Common myeloid progenitor, CD34-positive (primary cell): Measurements from ENCODE around the gene IL36RN.
A peak's percentile ranks its signal among the peaks of the same experiment; 100 is the strongest.

ENCODE experiments used
- CTCF ChIA-PET: fragments of 350-600 bp; sonication (Branson Sonifier 250); formaldehyde crosslinking; loops from one replicate; lab custom pipeline; 2021; ENCODE audit warnings: antibody characterized with exemption; lab: Charles Lee
- POLR2A ChIA-PET: fragments of 350-600 bp; sonication (Branson Sonifier 250); formaldehyde crosslinking; loops from one replicate; lab custom pipeline; 2021; ENCODE audit warnings: antibody characterized with exemption; lab: Charles Lee
- DNase-seq, 3 donors: peaks; one replicate each; pipeline versions ENCODE4 v3.0.0 to v3.0.0-alpha.2; 2013
- H3K27ac ChIP-seq, 2 experiments: 1 replicate in 1 of 2; 2 replicates in 1 of 2; pipeline ENCODE4 v1.7.0; 2013; ENCODE audit warnings: inconsistent platforms in 2 of 2, low read length in 2 of 2, mild to moderate bottlenecking in 2 of 2, low read depth in 1 of 2, moderate library complexity in 1 of 2; ENCODE audit not compliant: severe bottlenecking in 2 of 2, insufficient read depth in 1 of 2, poor library complexity in 1 of 2
- H3K27me3 ChIP-seq, 5 experiments: replicated peaks in 2 of 5; 1 replicate in 3 of 5; 2 replicates in 2 of 5; pipeline versions ENCODE4 v1.6.1 to v1.7.0; 2013; ENCODE audit warnings: low read length in 4 of 5, mild to moderate bottlenecking in 2 of 5, moderate library complexity in 2 of 5, inconsistent platforms in 1 of 5; ENCODE audit not compliant: insufficient read depth in 5 of 5, control insufficient read depth in 4 of 5
- H3K36me3 ChIP-seq, 4 experiments: 1 replicate in 2 of 4; 2 replicates in 2 of 4; pipeline versions ENCODE4 v1.6.1 to v1.7.0; 2013; ENCODE audit warnings: low read length in 3 of 4, control low read depth in 1 of 4, mild to moderate bottlenecking in 1 of 4; ENCODE audit not compliant: control insufficient read depth in 4 of 4, insufficient read depth in 4 of 4
- H3K4me1 ChIP-seq, 4 experiments: 1 replicate in 3 of 4; 2 replicates in 1 of 4; pipeline versions ENCODE4 v1.6.1 to v1.7.1; 2013; ENCODE audit warnings: low read length in 3 of 4, mild to moderate bottlenecking in 3 of 4, control low read depth in 1 of 4, inconsistent platforms in 1 of 4, moderate library complexity in 1 of 4; ENCODE audit not compliant: control insufficient read depth in 4 of 4, insufficient read depth in 4 of 4; ENCODE audit errors: control extremely low read depth in 1 of 4
- H3K4me3 ChIP-seq, 7 experiments: 1 replicate in 4 of 7; 2 replicates in 3 of 7; pipeline versions ENCODE4 v1.5.1 to v1.7.0; 2013; ENCODE audit warnings: mild to moderate bottlenecking in 7 of 7, low read length in 6 of 7, moderate library complexity in 6 of 7, inconsistent platforms in 2 of 7, low read depth in 2 of 7, control low read depth in 1 of 7; ENCODE audit not compliant: insufficient read depth in 4 of 7, control insufficient read depth in 1 of 7; ENCODE audit errors: extremely low read depth in 1 of 7
- H3K9me3 ChIP-seq, 5 experiments: 1 replicate in 4 of 5; 2 replicates in 1 of 5; pipeline versions ENCODE4 v1.6.1 to v1.7.1; 2013; ENCODE audit warnings: low read length in 4 of 5, mild to moderate bottlenecking in 2 of 5, inconsistent platforms in 1 of 5, low read depth in 1 of 5, moderate library complexity in 1 of 5; ENCODE audit not compliant: control insufficient read depth in 4 of 5, insufficient read depth in 2 of 5; ENCODE audit errors: control extremely low read depth in 1 of 5
- WGBS: methylation state at CpG from one replicate; pipeline ENCODE4 v1.1.5; 2013; ENCODE audit not compliant: insufficient coverage; 5-methylcytosine and 5-hydroxymethylcytosine counted together

Gene IL36RN

DNA sequence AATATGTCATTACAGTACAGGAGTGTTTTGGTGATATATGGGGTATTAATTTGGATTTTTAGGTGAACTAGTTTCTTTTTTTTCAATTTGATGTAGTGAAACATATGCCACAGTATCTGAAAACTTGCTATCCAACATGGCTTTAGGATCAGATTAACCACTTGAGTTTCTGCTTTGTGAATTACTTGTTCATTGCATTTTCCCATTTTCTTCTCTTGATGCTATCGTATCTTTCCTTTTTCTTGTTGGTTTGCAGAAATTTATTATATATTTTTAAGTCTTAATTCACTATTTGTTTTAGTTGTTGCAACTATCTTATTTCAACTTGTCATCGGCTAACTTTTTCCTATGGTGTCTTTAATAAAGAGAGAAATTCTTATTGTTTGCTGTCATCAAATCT is 44.9 kb upstream of the IL36RN start:
- DNase-seq, result no peak
- H3K36me3 ChIP-seq, result no peaks in the 10 kb centered on the region
- no peaks in the 10 kb centered on the region for H3K4me1 ChIP-seq
- POLR2A ChIA-PET, result no interaction called here
- H3K9me3 ChIP-seq, result peaks cover 0 to 3% (median 0%) of the 10 kb centered on the region in 5 experiments
- H3K27ac ChIP-seq, result no peak overlapping the region
- no peak overlapping the region for H3K4me3 ChIP-seq
- CTCF ChIA-PET, result no interaction called here
- no CpG with 5 or more reads among the region's 2 CpGs for WGBS
- peaks cover 0 to 2% (median 0%) of the 10 kb centered on the region in 5 experiments for H3K27me3 ChIP-seq

DNA sequence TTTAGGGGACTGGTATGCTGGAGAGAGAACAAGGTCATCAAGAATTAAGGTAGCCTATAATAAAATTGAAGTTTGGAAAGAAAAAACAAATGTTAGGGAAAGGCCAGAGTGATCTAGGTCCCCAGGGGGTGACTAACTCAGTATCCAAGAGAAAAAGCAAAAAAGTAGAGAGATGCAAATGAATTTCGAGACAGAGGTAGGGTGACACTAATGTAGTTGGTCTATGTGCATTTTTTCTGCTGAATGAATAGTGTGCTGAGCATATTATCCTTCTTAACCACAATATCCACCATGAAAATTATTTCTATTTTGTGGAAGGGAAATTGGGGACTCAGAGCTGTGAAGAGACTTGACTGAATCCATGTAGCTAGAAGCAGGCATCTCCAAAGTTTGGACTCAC is 44.0 kb upstream of the IL36RN start:
- CTCF ChIA-PET, result no interaction called here
- H3K9me3 ChIP-seq, result peaks cover 0 to 3% (median 0%) of the 10 kb centered on the region in 5 experiments
- H3K36me3 ChIP-seq, result no peaks in the 10 kb centered on the region
- WGBS, result no CpG with 5 or more reads among the region's 1 CpG
- H3K27me3 ChIP-seq, result peaks cover 0 to 2% (median 0%) of the 10 kb centered on the region in 5 experiments
- POLR2A ChIA-PET, result no interaction called here
- H3K4me3 ChIP-seq, result no peak overlapping the region
- H3K27ac ChIP-seq, result no peak overlapping the region
- no peaks in the 10 kb centered on the region for H3K4me1 ChIP-seq
- no peak for DNase-seq

DNA sequence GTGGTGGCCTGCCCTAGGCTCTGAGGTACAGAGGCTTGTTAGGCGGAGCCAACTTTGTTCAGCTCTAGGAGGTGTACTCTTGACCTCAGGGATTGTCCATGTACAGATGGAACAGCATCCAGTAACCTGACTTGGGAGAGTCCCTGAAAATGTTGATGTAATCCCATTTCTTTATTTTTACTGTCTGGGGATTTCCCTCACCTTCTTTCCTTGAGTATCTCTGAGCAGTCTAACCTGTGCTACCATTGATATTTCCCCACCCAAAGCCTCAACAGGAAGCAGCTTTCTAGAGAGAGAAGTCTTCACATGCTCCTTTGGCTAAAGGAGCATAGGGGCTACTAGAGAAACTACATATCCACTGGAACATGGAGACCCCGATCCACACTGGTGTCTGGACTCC is 43.3 kb upstream of the IL36RN start:
- ChIA-PET POLR2A (no interaction called here), CTCF (no interaction called here)
- no peaks in the 10 kb centered on the region for H3K27me3 ChIP-seq
- no peak overlapping the region for H3K4me3 ChIP-seq
- no peak overlapping the region for H3K27ac ChIP-seq
- no peaks in the 10 kb centered on the region for H3K36me3 ChIP-seq
- no peaks in the 10 kb centered on the region for H3K4me1 ChIP-seq
- no peak for DNase-seq
- 90% methylated on average over 2 of the region's 2 CpGs for WGBS
- peaks cover 0 to 3% (median 0%) of the 10 kb centered on the region in 5 experiments for H3K9me3 ChIP-seq

DNA sequence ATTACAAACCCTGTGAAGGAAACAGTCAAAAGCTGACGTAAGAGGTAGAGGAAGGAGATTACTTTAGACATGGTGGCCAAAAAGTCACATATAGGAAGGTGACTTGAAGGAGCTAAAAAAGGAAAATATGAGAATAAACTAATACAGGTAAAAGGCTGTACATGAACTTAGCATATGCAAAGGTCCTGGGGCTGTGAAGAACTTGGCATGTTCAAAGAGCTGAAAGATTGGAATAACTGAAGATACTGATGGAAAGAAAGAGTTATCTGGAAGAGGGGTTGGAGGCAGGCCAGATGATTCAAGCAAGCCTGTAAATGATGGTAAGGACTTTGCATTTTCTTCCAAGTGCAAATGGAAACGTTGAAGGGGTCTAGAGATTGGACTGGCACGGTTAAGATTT is 40.5 kb upstream of the IL36RN start:
- Histone ChIP-seq H3K27ac (no peak overlapping the region), H3K27me3 (no peaks in the 10 kb centered on the region), H3K4me1 (no peaks in the 10 kb centered on the region), H3K36me3 (no peaks in the 10 kb centered on the region), H3K4me3 (no peak overlapping the region), H3K9me3 (peaks cover 0 to 3% (median 0%) of the 10 kb centered on the region in 5 experiments)
- POLR2A ChIA-PET, result no interaction called here
- WGBS, result 89% methylated on average over 3 of the region's 3 CpGs
- no peak for DNase-seq
- CTCF ChIA-PET, result no interaction called here

DNA sequence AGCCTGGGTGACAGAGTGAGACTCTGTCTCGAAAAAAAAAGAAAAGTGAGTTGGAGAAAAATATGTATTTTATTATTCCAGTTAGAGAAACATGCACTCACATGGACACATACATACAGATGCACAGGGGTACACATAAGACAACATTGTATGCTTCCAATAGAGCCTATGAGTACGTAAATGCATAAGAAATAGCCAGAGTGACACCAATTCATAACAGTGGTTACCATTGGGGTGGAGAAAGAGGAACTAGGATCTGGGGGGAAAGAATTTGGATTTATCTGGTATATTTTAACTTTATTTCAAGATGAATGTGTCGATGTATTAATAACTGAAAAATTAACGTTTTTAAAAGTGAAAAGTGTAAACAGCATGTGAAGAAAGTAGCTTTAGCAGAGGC is 37.7 kb upstream of the IL36RN start:
- DNase-seq, result peak in 1 of 3 donors; percentile 3
- WGBS, result 33% methylated on average over 2 of the region's 4 CpGs
- H3K27me3 ChIP-seq, result peaks cover 0 to 7% (median 0%) of the 10 kb centered on the region in 5 experiments
- ChIA-PET CTCF (no interaction called here), POLR2A (no interaction called here)
- no peak overlapping the region for H3K27ac ChIP-seq
- no peak overlapping the region for H3K4me3 ChIP-seq
- no peaks in the 10 kb centered on the region for H3K4me1 ChIP-seq
- H3K36me3 ChIP-seq, result no peaks in the 10 kb centered on the region
- peaks cover 0 to 3% (median 0%) of the 10 kb centered on the region in 5 experiments for H3K9me3 ChIP-seq

DNA sequence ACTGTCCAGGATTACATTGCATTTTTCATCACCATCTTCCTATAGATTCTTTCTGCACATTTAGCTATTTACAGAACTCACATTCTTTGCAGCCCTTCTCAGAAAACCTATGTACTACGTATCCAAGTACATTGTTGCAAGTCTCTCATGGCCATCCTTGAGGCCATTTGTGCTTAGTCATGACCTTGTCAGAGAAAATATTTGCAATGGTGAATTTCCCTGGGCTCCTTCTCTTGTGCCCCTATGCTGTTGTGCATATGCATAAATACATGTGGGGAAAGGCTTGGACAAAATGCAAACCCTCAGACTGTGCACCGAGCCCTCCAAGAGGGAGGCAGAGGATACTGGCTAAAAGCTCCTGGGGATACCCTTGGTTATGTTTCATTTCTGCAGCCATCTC is 34.2 kb upstream of the IL36RN start:
- no peak overlapping the region for H3K4me3 ChIP-seq
- ChIA-PET POLR2A (no interaction called here), CTCF (interaction anchor here (0.6 kb wide), 1 partner anchor 83 kb away, joined by 3 read pairs; no protein-coding TSS in a partner anchor)
- DNase-seq, result no peak
- no peaks in the 10 kb centered on the region for H3K36me3 ChIP-seq
- WGBS, result 100% methylated on average over 2 of the region's 2 CpGs
- no peaks in the 10 kb centered on the region for H3K9me3 ChIP-seq
- no peak overlapping the region for H3K27ac ChIP-seq
- H3K27me3 ChIP-seq, result peaks cover 0 to 9% (median 4%) of the 10 kb centered on the region in 5 experiments
- no peaks in the 10 kb centered on the region for H3K4me1 ChIP-seq

DNA sequence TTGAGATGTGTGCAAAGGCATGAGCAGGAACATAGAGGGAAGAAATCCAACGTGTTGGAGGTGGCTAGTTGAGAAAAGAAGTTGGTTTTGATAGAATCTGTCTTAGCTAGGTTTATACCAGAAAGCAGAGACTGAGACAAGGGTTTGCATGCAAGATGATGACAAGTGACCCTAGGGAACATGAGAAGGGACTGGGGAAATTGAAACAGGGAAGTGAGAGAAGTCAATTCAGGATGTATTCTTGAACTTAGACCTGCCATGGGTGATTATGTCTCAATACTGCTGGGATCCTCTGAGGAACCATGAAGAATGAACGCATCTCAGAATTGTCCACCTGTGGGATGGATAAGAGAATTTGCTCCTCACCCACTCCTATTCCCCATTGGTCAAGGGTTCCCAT is 33.3 kb upstream of the IL36RN start:
- CTCF ChIA-PET, result no interaction called here
- 56% methylated on average over 1 of the region's 2 CpGs for WGBS

More for the DNA sequence above, 33.3 kb upstream of the IL36RN start:
- no peak overlapping the region for H3K4me3 ChIP-seq
- no peaks in the 10 kb centered on the region for H3K9me3 ChIP-seq
- H3K27ac ChIP-seq, result no peak overlapping the region
- H3K27me3 ChIP-seq, result peaks cover 0 to 10% (median 4%) of the 10 kb centered on the region in 5 experiments
- DNase-seq, result no peak
- no peaks in the 10 kb centered on the region for H3K4me1 ChIP-seq
- no peaks in the 10 kb centered on the region for H3K36me3 ChIP-seq
- POLR2A ChIA-PET, result no interaction called here
